ENCODE measurements around the gene CEACAM20. TPM values are rescaled to one million over a fixed set of nuclear protein-coding genes. Genes with fewer than 3 reads are reported as not detected.

CEACAM20 gene
- total RNA-seq (2014; rRNA removed; shearing (Covaris generic)) = not detected in 2 replicates
- polyA plus RNA-seq (2016; fragmentation: Nextera tagmentation; extraction: Ambion mirVana) = not detected in 2 replicates

DNA sequence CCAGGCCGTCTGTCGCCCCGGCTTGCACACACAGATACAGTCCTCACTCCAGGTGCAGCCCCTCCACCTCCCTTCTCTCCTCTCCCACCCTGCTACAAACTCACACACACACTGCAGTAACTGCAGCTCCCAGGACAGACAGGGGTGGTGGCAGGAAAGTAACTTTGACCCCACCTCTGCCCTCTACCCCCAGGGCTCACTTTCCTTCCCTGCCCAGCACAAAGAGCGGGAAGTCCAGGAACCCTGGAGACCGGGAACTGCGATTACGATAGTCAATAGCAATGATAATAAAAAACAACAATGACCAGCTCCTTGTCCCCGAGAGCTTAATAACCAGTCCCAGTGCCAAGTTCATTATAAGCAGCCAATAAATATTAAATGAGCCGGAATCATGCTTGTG, at the start of gene CEACAM20:
CEACAM20 (minus strand) TSS at position 140 of the 400 bp plus-strand sequence. CDS start 166 bp downstream, outside the sequence.
- H3F3A ChIP-seq (ENCODE audit: insufficient read depth) = no peaks in the 10 kb centered on the region
- no peak for DNase-seq
- TF ChIP-seq EZH2phosphoT487 (IDR thresholded peaks at IDR 0.05; ENCODE audit: insufficient read depth, low read depth) = no peak
- TF ChIP-seq EZH2 (IDR thresholded peaks at IDR 0.05; ENCODE audit: insufficient read depth, poor library complexity, severe bottlenecking) = no peak
- no peaks in the 10 kb centered on the region for H3K79me2 ChIP-seq (ENCODE audit: insufficient read depth)
- in situ Hi-C loops (cut with MboI) = no loop called here
- H3K9ac ChIP-seq = no peak within 1 kb of the TSS
- H3K9me2 ChIP-seq (ENCODE audit: insufficient read depth) = no peaks in the 10 kb centered on the region
- no peak within 1 kb of the TSS for H3K27ac ChIP-seq
- H3K36me3 ChIP-seq (ENCODE audit: low read depth) = no peaks in the 10 kb centered on the region
- peaks cover 32% of the 10 kb centered on the region for H3K27me3 ChIP-seq (replicated peaks; ENCODE audit: insufficient read depth)
- 62 to 67% methylated on average over 9 of the region's 9 CpGs for WGBS, 2 experiments (ENCODE audit: low coverage in 1 of 2, low lambda C conversion rate in 2 of 2, missing lambda C conversion rate in 2 of 2)
- H4K20me1 ChIP-seq (ENCODE audit: insufficient read depth) = no peaks in the 10 kb centered on the region
- H3K9me3 ChIP-seq (ENCODE audit: low read depth) = no peaks in the 10 kb centered on the region
- no peak within 1 kb of the TSS for H3K4me3 ChIP-seq
- no peak within 1 kb of the TSS for H2AFZ ChIP-seq
- no peaks in the 10 kb centered on the region for H3K4me1 ChIP-seq (ENCODE audit: insufficient read depth)
- H3K4me2 ChIP-seq (ENCODE audit: unreplicated experiment) = no peak within 1 kb of the TSS

DNA sequence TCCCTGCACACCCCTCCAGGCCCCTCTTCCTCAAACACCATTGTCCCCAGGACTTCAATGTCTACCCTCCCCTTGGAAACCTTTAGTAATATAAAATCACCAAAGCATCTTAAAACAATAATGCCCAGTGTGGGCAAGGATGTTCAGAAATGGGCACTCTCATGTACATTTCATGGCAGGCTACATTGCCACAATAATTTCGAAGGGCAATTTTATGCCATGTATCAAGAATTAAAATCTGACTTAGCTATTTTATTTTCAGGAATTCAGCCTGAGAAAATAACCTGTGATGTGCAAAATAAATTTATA, 48.0 kb upstream of the CEACAM20 start:
- H3K4me1 ChIP-seq (ENCODE audit: insufficient read depth) = no peaks in the 10 kb centered on the region
- H3K79me2 ChIP-seq (ENCODE audit: insufficient read depth) = no peaks in the 10 kb centered on the region
- no peaks in the 10 kb centered on the region for H3K27me3 ChIP-seq (replicated peaks; ENCODE audit: insufficient read depth)
- H3K4me2 ChIP-seq (ENCODE audit: unreplicated experiment) = no peak overlapping the region
- H3K9me2 ChIP-seq (ENCODE audit: insufficient read depth) = no peaks in the 10 kb centered on the region
- no peaks in the 10 kb centered on the region for H3F3A ChIP-seq (ENCODE audit: insufficient read depth)
- H3K36me3 ChIP-seq (ENCODE audit: low read depth) = no peaks in the 10 kb centered on the region
- TF ChIP-seq EZH2 (IDR thresholded peaks at IDR 0.05; ENCODE audit: insufficient read depth, poor library complexity, severe bottlenecking) (no peak), EZH2phosphoT487 (IDR thresholded peaks at IDR 0.05; ENCODE audit: insufficient read depth, low read depth) (no peak)
- 16 to 43% methylated on average over 1 of the region's 1 CpG for WGBS, 2 experiments (ENCODE audit: low coverage in 1 of 2, low lambda C conversion rate in 2 of 2, missing lambda C conversion rate in 2 of 2)
- no peak overlapping the region for H2AFZ ChIP-seq
- H3K9me3 ChIP-seq (ENCODE audit: low read depth) = no peaks in the 10 kb centered on the region
- no peak overlapping the region for H3K27ac ChIP-seq
- H3K4me3 ChIP-seq = no peak overlapping the region
- in situ Hi-C loops (cut with MboI) = no loop called here
- no peak for DNase-seq
- H4K20me1 ChIP-seq (ENCODE audit: insufficient read depth) = no peaks in the 10 kb centered on the region
- no peak overlapping the region for H3K9ac ChIP-seq

DNA sequence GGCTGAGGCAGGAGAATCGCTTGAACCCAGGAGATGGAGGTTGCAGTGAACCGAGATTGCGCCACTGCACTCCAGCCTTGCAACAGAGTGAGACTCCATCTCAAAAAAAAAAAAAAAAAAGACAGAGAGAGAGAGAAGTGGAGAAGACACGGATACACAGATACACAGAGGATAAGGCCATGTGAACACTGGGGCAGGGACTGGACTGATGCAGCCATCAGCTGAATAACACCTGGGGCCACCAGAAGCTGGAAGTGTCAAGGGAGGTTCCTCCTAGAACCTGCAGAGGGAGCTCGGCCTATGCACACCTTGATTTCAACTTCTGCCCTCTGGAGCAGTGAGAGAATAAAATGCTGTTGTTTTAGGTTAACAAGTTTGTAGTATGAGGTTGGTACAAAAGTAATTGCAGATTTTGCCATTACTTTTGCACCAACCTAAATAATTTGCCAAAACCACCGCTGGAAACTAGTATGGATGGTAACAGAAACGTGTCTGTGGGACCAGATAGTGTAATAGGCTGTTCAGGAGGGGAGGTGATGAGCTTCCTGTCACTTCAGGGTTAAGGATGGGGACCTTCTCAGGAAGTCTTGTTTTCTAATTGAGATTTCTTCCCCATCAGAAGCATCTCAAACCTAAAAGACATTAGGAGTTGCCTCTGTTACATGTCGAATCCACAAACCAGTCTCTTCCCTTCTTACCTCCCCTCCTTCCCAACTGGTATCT, 47.5 kb upstream of the CEACAM20 start:
- no peaks in the 10 kb centered on the region for H3K79me2 ChIP-seq (ENCODE audit: insufficient read depth)
- H3K4me1 ChIP-seq (ENCODE audit: insufficient read depth) = no peaks in the 10 kb centered on the region
- H3K4me2 ChIP-seq (ENCODE audit: unreplicated experiment) = no peak overlapping the region
- no peaks in the 10 kb centered on the region for H3K9me3 ChIP-seq (ENCODE audit: low read depth)
- WGBS, 2 experiments (ENCODE audit: low coverage in 1 of 2, low lambda C conversion rate in 2 of 2, missing lambda C conversion rate in 2 of 2) = 30 to 53% methylated on average over 5 to 8 of the region's 8 CpGs
- no peak overlapping the region for H3K27ac ChIP-seq
- peak; percentile 58 for DNase-seq
- H3K27me3 ChIP-seq (replicated peaks; ENCODE audit: insufficient read depth) = no peaks in the 10 kb centered on the region
- no peaks in the 10 kb centered on the region for H3K36me3 ChIP-seq (ENCODE audit: low read depth)
- H3K9me2 ChIP-seq (ENCODE audit: insufficient read depth) = no peaks in the 10 kb centered on the region
- in situ Hi-C loops (cut with MboI) = no loop called here
- H3K4me3 ChIP-seq = no peak overlapping the region
- H3F3A ChIP-seq (ENCODE audit: insufficient read depth) = no peaks in the 10 kb centered on the region
- H3K9ac ChIP-seq = no peak overlapping the region
- no peaks in the 10 kb centered on the region for H4K20me1 ChIP-seq (ENCODE audit: insufficient read depth)
- no peak for TF ChIP-seq EZH2phosphoT487 (IDR thresholded peaks at IDR 0.05; ENCODE audit: insufficient read depth, low read depth)
- TF ChIP-seq EZH2 (IDR thresholded peaks at IDR 0.05; ENCODE audit: insufficient read depth, poor library complexity, severe bottlenecking) = no peak
- H2AFZ ChIP-seq = no peak overlapping the region

DNA sequence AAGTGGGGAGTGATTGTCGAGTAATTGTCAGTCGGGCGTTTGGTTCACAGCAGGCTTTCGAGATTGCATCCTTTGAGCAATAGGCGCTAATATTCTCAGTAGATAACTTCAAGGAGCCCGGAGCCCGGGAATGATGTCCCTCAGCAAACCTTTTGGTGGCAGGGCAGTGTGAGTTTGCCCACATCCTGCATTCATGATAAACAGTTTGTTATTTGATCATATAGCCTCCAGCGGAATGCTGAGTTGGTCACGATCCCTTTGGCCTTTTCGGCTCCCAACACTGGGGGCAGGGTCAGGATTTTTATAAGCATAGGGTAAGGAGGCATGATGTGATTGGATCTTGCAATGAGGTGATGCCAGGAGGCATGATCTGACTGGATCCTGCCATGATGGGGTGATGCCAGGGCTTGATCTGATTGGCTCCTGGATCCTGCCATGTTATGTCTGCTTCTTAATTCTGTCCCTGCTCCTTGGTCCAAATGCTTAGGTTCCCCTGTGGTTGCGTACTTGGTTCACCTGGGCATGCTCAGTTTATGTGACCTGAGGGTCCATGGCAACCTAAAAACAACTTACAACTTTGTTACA, 45.7 kb upstream of the CEACAM20 start:
- TF ChIP-seq EZH2 (IDR thresholded peaks at IDR 0.05; ENCODE audit: insufficient read depth, poor library complexity, severe bottlenecking) (no peak), EZH2phosphoT487 (IDR thresholded peaks at IDR 0.05; ENCODE audit: insufficient read depth, low read depth) (no peak)
- no peak overlapping the region for H3K27ac ChIP-seq
- in situ Hi-C loops (cut with MboI) = no loop called here
- H3K9me3 ChIP-seq (ENCODE audit: low read depth) = no peaks in the 10 kb centered on the region
- no peaks in the 10 kb centered on the region for H3K36me3 ChIP-seq (ENCODE audit: low read depth)
- H3K4me1 ChIP-seq (ENCODE audit: insufficient read depth) = no peaks in the 10 kb centered on the region
- no peaks in the 10 kb centered on the region for H3K27me3 ChIP-seq (replicated peaks; ENCODE audit: insufficient read depth)
- 66 to 70% methylated on average over 11 of the region's 11 CpGs for WGBS, 2 experiments (ENCODE audit: low coverage in 1 of 2, low lambda C conversion rate in 2 of 2, missing lambda C conversion rate in 2 of 2)
- H3K9ac ChIP-seq = no peak overlapping the region
- H2AFZ ChIP-seq = no peak overlapping the region
- H4K20me1 ChIP-seq (ENCODE audit: insufficient read depth) = no peaks in the 10 kb centered on the region
- H3K4me2 ChIP-seq (ENCODE audit: unreplicated experiment) = no peak overlapping the region
- H3F3A ChIP-seq (ENCODE audit: insufficient read depth) = no peaks in the 10 kb centered on the region
- H3K4me3 ChIP-seq = no peak overlapping the region
- H3K79me2 ChIP-seq (ENCODE audit: insufficient read depth) = no peaks in the 10 kb centered on the region
- H3K9me2 ChIP-seq (ENCODE audit: insufficient read depth) = no peaks in the 10 kb centered on the region
- no peak for DNase-seq

Measured in GM23248 (cell line).